Loucy (cell line): Measurements from ENCODE around the gene DGKQ.

Experiments
- EZH2phosphoT487 ChIP-seq: fragments of 200-600 bp; IDR thresholded peaks from 2 replicates; pipeline ENCODE4 v1.6.1; 2018; ENCODE audit warnings: antibody characterized with exemption, mild to moderate bottlenecking, moderate library complexity, borderline replicate concordance
- TF ChIP-seq, protein P1 (sequence below): fragments of 200-600 bp; sonication (generic); conservative IDR thresholded peaks from 2 replicates; pipeline ENCODE4 v1.5.1; 2014; ENCODE audit warnings: mild to moderate bottlenecking, antibody characterized with exemption, low read length

GRCh38 chr4:1002631-1003251 is 29.4 kb upstream of the DGKQ start:
- TF ChIP-seq, protein P1, sequence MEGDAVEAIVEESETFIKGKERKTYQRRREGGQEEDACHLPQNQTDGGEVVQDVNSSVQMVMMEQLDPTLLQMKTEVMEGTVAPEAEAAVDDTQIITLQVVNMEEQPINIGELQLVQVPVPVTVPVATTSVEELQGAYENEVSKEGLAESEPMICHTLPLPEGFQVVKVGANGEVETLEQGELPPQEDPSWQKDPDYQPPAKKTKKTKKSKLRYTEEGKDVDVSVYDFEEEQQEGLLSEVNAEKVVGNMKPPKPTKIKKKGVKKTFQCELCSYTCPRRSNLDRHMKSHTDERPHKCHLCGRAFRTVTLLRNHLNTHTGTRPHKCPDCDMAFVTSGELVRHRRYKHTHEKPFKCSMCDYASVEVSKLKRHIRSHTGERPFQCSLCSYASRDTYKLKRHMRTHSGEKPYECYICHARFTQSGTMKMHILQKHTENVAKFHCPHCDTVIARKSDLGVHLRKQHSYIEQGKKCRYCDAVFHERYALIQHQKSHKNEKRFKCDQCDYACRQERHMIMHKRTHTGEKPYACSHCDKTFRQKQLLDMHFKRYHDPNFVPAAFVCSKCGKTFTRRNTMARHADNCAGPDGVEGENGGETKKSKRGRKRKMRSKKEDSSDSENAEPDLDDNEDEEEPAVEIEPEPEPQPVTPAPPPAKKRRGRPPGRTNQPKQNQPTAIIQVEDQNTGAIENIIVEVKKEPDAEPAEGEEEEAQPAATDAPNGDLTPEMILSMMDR = no peak
- TF ChIP-seq EZH2phosphoT487 = no peak
